HG03558 (cell line): ENCODE results near the gene PITRM1.

Experiments used
- ATAC-seq: cut with Tn5 transposase; IDR thresholded peaks from one replicate; pipeline ENCODE4 v1.9.1; 2021; ENCODE audit warnings: moderate number of reproducible peaks; ENCODE audit not compliant: unreplicated experiment; ENCODE audit errors: extremely low read depth

The PITRM1 gene

GRCh38 chr10:3142146-3142875 lies 30.3 kb downstream of the PITRM1 start:
- no peak for ATAC-seq

- no peak for ATAC-seq
These were observed 31.1 kb downstream of the PITRM1 start for GRCh38 chr10:3141351-3142005.

DNA sequence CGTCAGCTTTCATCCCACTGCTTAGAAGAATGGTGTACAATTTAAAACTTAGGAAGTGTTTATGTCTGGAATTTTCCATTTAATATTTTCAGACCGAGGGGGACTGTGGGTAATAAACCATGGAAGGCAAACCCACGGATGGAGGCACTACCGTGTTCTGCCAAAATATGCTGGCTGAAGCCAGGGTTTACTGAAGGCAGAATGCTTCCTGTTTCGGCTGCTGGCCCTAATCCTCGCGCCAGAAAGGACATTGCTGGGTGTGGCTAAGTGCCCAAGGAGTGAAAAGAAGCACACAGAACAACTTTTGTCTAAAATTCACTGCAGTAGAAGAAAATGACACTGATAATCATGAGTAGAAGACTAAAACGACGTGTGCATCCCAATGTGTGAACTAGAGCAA lies 32.3 kb downstream of the PITRM1 start:
- no peak for ATAC-seq

GRCh38 chr10:3139216-3139910 lies 33.2 kb downstream of the PITRM1 start:
- ATAC-seq: no peak

- ATAC-seq: no peak
These were observed 34.4 kb downstream of the PITRM1 start for GRCh38 chr10:3137958-3138726.

DNA sequence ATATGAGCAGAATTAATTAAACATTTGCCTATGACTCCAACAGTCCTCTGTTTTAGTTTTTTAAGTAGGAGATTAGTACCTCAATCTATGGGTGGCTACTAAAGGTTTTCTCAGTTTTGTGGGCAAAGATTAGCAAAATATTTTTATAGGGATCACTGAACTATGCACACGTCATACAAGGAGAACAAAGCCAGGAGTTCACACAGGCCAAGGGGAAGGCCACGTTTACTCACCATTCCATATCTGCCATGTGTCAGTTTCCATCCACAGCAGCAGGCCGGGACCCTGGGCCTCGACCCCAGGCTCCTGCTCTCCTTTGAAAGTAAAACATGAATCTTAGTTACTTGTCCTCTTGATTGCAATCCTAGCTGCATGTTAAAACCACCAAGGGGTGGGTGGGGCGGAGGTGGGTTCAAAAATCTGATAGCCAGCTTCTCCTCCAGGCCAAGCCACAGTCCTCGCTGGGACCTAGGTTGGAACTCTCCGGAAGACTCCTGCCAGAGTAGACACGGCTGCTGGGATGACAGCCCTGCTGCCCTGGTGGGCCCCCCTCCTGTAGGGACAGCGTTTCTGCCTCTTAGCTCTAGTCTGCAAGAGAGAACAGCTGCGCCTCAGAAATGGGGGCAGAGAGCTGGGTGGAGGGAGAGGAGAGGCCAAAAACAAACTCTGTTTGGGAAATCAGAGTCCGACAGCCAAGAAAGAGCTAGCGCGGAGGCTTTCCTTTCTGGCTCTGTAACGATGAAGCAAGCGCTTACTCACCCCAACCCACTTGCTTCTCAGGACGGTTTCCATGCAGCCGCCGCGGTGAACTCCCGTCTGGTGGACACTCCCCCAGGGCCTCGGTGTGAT lies 35.6 kb downstream of the PITRM1 start:
- no peak for ATAC-seq

DNA sequence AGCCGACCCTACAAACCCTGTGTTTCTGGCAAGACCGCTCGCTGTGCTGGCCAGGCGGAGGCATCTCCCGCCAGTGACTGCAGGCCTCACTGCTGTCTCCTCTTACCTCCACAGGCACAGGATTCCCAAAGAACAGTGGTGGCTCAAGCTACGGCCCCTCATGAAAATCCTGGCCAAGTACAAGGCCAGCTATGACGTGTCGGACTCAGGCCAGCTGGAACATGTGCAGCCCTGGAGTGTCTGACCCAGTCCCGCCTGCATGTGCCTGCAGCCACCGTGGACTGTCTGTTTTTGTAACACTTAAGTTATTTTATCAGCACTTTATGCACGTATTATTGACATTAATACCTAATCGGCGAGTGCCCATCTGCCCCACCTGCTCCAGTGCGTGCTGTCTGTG lies 36.2 kb downstream of the PITRM1 start:
- no peak for ATAC-seq

- ATAC-seq: no peak
These were observed 37.6 kb downstream of the PITRM1 start for GRCh38 chr10:3135006-3135405.

DNA sequence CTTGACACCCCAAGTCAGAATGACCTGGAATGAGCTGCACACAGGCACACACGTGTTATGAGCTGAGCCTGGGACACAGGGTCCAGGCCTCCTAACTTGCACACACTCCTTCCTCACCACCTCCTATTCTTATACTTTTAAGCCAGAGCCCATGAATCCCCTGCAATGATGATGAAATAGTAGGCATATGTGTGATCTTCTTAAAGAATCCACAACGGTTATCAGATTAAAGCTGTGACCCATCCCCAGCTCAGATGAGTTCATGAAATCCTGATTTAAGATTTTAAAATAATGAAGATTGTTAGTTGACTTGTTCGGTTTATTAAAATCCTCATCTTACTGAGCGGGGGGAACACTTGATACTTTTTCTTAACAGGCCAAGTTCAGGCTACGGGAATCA lies 38.6 kb downstream of the PITRM1 start:
- ATAC-seq: no peak

DNA sequence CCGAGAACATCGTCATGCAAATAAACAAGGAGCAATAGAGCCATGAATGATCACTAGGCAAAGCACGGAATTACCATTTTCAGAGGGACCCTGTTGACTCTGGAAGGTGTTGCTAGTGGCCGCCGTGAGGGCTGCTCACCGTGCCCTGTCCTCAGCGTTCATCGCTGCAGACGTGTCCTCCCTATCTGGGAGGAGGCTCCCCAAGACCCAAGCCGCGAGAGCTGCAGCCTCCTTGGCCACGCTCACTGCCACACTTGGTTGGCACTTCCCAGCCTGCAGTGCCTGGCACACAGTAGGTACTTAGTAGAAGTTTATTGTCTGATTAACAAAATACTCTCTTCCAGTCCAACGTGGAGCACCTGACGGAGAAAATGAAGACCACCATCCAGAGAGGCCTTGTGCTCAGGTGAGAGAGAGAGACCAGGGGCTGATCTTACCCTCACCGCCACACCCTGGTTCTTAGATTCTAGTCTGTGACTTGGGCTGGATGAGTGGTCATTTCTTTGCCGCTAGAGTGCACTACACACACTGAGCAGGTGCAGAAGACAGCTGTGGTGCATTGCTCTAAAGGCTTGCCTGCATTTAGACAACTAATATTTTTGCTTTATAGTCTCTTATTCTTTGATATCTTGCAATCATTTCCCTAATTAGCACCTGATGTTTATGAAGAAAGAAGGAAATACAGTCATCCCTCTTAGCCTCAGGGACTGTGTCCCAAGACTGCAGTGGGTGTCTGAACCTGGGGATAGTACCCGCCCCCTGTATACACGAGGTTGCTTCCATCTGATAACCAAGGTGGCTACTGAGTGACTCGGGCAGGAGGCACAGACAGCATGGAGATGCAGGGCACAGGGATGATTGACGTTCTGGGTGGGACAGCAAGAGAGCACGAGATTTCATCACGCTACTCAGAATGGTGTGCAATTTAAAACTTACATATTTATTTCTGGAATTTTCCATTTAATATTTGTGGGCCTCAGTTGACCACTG lies 40.3 kb downstream of the PITRM1 start:
- no peak for ATAC-seq

- no peak for ATAC-seq
These were observed 41.5 kb downstream of the PITRM1 start for GRCh38 chr10:3131098-3131497.

DNA sequence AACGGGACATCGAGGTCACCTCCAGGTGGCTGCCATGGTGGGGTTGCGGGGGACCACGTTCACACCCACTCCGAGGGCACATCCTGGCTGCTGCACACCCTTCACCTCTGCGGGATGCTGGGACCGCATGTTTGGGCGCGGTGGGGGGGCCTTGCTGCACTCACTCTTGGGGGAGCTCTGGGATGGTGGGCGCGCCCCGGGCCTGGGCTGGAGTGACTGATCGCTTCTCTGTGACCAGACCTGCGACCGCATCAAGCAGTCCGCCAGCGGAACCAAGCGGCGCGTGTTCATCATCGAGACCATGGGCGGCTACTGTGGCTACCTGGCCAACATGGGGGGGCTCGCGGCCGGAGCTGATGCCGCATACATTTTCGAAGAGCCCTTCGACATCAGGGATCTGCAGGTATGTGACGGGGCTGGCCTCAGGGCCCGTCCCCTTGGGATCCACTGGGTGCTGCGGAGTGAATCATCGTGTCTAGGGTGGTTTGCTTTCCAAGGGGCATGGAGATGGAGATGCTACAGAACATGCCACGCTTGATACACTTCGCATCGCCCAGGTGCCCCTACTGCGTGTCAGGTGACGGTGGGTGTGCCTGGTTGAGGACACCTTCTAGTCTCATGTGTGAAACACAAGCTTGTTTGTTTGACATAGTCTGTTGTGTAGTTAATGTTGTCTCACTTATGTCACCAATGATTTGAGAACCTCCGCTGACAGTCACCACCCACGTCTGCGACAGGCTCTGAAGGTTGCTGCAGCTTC lies 42.8 kb downstream of the PITRM1 start:
- no peak for ATAC-seq

DNA sequence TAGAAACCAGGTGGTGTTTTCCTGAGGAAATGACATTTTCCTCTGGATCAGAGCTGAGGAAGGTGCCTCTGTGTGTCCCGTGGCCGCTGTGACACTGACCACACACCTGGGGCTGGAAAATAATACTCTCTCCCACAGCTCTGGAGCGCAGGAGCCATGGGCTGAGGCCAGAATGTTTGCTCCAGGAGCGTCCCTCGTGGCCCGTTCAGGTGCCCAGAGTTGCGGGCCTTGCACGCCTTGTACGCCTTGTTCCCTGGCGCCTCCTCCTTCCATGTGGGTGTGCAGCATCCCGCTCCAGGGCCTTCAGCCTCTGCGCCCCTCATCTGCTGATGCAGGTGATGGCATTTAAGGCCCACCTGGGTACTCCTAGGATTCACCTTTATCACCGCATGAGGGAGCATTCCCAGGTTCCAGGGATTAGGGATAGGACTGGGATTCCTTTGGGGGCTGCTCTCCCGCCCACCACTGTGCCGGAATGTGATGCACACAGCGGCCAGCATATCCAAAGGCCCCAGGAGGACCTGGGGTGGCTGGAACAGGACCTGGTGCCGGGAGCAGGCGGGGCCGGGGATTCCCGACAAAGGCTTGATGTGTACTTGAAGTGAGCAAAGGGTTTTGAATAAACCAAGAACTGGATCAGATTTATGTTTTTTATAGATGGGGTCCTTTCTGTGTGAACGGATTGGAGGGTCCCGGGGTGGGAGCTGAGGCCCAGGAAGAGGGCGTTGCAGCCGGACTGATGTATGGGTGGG lies 44.0 kb downstream of the PITRM1 start:
- no peak for ATAC-seq

GRCh38 chr10:3127921-3128320 lies 44.7 kb downstream of the PITRM1 start:
- ATAC-seq: no peak

- ATAC-seq: no peak
These were observed 45.7 kb downstream of the PITRM1 start for GRCh38 chr10:3126741-3127346.

DNA sequence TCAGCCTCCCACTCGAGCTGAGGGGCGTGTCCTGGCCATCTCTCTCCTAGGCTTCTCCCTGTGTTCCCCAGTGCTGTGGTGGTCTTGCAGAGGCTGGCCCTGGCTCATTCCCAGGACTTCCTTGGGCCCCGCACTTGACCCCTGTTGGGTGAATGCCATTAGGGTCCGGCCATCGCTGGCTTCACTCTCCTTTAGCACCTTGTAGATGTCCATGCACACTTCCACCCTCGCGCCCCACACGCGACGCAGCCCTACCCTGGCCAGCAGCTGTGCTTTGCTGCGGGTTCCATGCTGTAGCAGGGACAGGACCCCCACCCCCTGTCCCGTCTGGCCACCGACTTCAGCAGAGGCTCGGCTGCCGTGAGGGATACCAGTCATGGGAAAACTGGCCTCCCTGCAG lies 46.3 kb downstream of the PITRM1 start:
- ATAC-seq: no peak
